Trophoblast cell (in vitro differentiated cells and primary cell): ENCODE data around the gene U2AF2.

Experiments
- DNase-seq, 2 donors: peaks; one replicate each; pipeline ENCODE4 v3.0.0-alpha.2; 2016
- H2AFZ ChIP-seq: 2 replicates; pipeline ENCODE4 v1.6.1; 2013; ENCODE audit warnings: low read length, moderate library complexity, mild to moderate bottlenecking; ENCODE audit not compliant: insufficient read depth, poor library complexity
- H2AK5ac ChIP-seq: 2 replicates; pipeline ENCODE4 v1.6.1; 2013; ENCODE audit warnings: mild to moderate bottlenecking, low read length
- H2BK120ac ChIP-seq: 2 replicates; pipeline ENCODE4 v1.6.1; 2013; ENCODE audit warnings: low read length, mild to moderate bottlenecking, moderate library complexity; ENCODE audit not compliant: insufficient read depth, poor library complexity
- H2BK12ac ChIP-seq: 2 replicates; pipeline ENCODE4 v1.6.1; 2013; ENCODE audit warnings: mild to moderate bottlenecking, low read length, moderate library complexity
- H2BK5ac ChIP-seq: 2 replicates; pipeline ENCODE4 v1.6.1; 2013; ENCODE audit warnings: low read length, low read depth, moderate library complexity, mild to moderate bottlenecking; ENCODE audit not compliant: poor library complexity
- H3K14ac ChIP-seq: 2 replicates; pipeline ENCODE4 v1.6.1; 2013; ENCODE audit warnings: mild to moderate bottlenecking, low read length
- H3K18ac ChIP-seq: 2 replicates; pipeline ENCODE4 v1.6.1; 2013; ENCODE audit warnings: mild to moderate bottlenecking, low read length
- H3K23ac ChIP-seq: 2 replicates; pipeline ENCODE4 v1.6.1; 2013; ENCODE audit warnings: low read length
- H3K27ac ChIP-seq: 2 replicates; pipeline ENCODE4 v1.5.1; 2013; ENCODE audit warnings: low read depth, mild to moderate bottlenecking, inconsistent platforms, low read length, moderate library complexity
- H3K27me3 ChIP-seq: 2 replicates; pipeline ENCODE4 v1.6.1; 2013; ENCODE audit warnings: inconsistent platforms, mild to moderate bottlenecking, low read length, moderate library complexity; ENCODE audit not compliant: insufficient read depth
- H3K36me3 ChIP-seq, 2 experiments: 1 replicate in 1 of 2; 2 replicates in 1 of 2; pipeline ENCODE4 v1.6.1; 2013; ENCODE audit warnings: low read length in 2 of 2, mild to moderate bottlenecking in 2 of 2, moderate library complexity in 1 of 2; ENCODE audit not compliant: insufficient read depth in 2 of 2, control insufficient read depth in 1 of 2
- H3K4ac ChIP-seq: 2 replicates; pipeline ENCODE4 v1.6.1; 2013; ENCODE audit warnings: low read depth, mild to moderate bottlenecking, low read length, moderate library complexity
- H3K4me1 ChIP-seq, 2 experiments: 1 replicate in 1 of 2; 2 replicates in 1 of 2; pipeline ENCODE4 v1.6.1; 2013; ENCODE audit warnings: low read length in 2 of 2, mild to moderate bottlenecking in 2 of 2, moderate library complexity in 1 of 2; ENCODE audit not compliant: insufficient read depth in 2 of 2, control insufficient read depth in 1 of 2
- H3K4me2 ChIP-seq: 2 replicates; pipeline ENCODE4 v1.6.1; 2013; ENCODE audit warnings: inconsistent platforms, mild to moderate bottlenecking, low read length, moderate library complexity
- H3K4me3 ChIP-seq: 2 replicates; pipeline ENCODE4 v1.5.1; 2013; ENCODE audit warnings: mild to moderate bottlenecking, low read depth, low read length, inconsistent platforms
- H3K79me1 ChIP-seq: one replicate; pipeline ENCODE4 v1.6.1; 2013; ENCODE audit warnings: low read length
- H3K79me2 ChIP-seq: 2 replicates; pipeline ENCODE4 v1.6.1; 2013; ENCODE audit warnings: low read length, mild to moderate bottlenecking; ENCODE audit not compliant: control insufficient read depth, insufficient read depth, poor library complexity
- H3K9ac ChIP-seq: 2 replicates; pipeline ENCODE4 v1.6.1; 2013; ENCODE audit warnings: mild to moderate bottlenecking, low read length
- H3K9me3 ChIP-seq: 2 replicates; pipeline ENCODE4 v1.6.1; 2013; ENCODE audit warnings: low read depth, mild to moderate bottlenecking, control low read depth, inconsistent platforms, low read length; ENCODE audit not compliant: insufficient read depth
- H4K12ac ChIP-seq: 2 replicates; pipeline ENCODE4 v1.6.1; 2013; ENCODE audit warnings: low read depth, mild to moderate bottlenecking, low read length, moderate library complexity
- H4K8ac ChIP-seq: 2 replicates; pipeline ENCODE4 v1.6.1; 2013; ENCODE audit warnings: low read depth, mild to moderate bottlenecking, low read length, moderate library complexity
- H4K91ac ChIP-seq: one replicate; pipeline ENCODE4 v1.6.1; 2013; ENCODE audit warnings: low read depth, mild to moderate bottlenecking, low read length, moderate library complexity
- WGBS: extraction: QIAGEN DNeasy Blood & Tissue Kit; methylation state at CpG from one replicate; pipeline ENCODE4 v1.1.7; 2013; ENCODE audit warnings: missing lambda C conversion rate; ENCODE audit not compliant: insufficient read length, insufficient coverage; ENCODE audit errors: extremely low coverage; 5-methylcytosine and 5-hydroxymethylcytosine counted together

The U2AF2 gene

DNA sequence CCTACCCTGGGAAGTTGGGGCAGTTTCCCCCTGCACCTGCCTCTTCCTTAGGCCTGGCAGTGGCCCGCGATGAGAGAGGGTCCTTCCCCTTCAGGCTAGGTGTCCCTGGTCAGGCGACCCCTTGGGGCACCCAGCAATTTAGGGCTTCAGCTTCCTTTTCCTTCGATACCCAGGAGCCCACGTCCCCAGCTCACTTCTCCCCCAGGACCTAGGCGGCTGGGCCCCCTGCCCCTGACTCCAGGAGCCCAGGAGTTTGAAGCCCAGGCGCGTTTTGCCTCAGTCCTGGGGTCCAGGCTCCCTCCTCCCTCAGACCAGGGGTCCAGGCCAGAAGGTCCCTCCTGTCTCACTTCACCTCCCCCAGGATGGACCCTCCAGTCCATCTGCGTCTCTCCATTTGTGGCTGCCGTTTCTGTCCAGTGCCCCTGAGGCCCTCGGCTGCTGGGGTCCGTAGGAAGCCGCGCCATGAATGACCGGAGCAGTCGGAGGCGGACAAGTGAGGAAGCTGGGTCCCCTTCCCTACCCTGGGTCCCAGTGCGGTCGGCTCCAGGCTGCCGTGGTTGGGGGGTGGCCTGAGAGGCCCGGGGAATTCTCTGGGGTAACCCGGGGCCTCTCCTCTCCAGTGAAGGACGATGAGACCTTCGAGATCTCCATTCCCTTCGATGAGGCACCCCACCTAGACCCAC, 6.1 kb upstream of the U2AF2 start:
- Histone ChIP-seq H3K4me2 (peak overlapping the region; percentile 92), H3K36me3 (peaks cover 31 to 32% of the 10 kb centered on the region in 2 experiments), H3K18ac (peak overlapping the region; percentile 98), H4K12ac (peak overlapping the region; percentile 79), H4K91ac (peak overlapping the region; percentile 93), H3K14ac (peak overlapping the region; percentile 90), H3K79me2 (peaks cover 15% of the 10 kb centered on the region), H4K8ac (peak overlapping the region; percentile 85), H3K23ac (no peak overlapping the region), H3K27ac (no peak overlapping the region), H3K9me3 (no peaks in the 10 kb centered on the region), H3K27me3 (no peaks in the 10 kb centered on the region), H2AFZ (peak overlapping the region; percentile 12), H2BK12ac (peak overlapping the region; percentile 15), H3K4me3 (peak overlapping the region; percentile 93), H2BK5ac (no peak overlapping the region), H3K4ac (peak overlapping the region; percentile 67), H2AK5ac (peak overlapping the region; percentile 43), H3K9ac (peak overlapping the region; percentile 97), H2BK120ac (peak overlapping the region; percentile 89), H3K79me1 (peaks cover 13% of the 10 kb centered on the region), H3K4me1 (peaks cover 5 to 15% of the 10 kb centered on the region in 2 experiments)
- WGBS: no CpG with 5 or more reads among the region's 25 CpGs
- DNase-seq: no peak

DNA sequence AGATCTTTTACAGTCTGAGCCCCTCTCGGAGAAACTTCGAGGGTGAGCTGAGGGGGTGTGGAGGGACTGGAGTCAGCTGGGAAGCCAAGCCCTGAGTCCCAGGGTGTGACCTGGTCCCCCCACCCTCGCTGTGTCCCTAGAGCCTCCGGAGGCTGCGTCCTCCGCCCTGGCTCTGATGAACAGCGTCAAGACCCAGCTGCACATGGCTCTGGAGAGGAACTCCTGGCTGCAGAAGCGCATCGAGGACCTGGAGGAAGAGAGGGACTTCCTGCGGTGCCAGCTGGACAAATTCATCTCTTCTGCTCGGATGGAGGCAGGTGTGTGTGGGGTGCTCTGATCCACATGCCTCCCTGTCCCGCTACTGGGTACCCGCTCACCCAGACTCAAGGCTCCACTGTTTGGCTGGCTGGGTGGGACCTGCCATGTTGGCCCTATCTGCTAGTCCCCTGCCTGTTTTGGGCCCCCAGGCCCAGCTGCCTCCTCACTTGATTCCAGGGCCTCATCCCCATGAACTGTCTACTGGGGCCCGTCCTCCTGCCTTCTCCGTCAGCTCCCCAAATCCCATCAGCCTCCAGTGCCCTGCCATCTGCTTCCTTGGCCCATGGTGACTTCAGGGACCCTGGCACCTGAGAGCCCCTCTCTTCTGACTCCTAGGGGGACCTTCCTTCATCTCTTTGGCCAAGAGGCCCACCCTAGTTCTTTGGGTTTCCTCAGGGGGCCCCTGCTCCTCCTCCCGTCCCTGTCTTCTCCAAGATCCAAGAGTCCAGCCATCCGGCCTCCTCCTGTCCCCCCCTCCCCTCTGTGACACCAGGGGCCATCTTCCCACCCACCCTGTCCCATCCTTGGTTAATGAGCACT, 5.3 kb upstream of the U2AF2 start:
- Histone ChIP-seq H3K23ac (no peak overlapping the region), H2BK120ac (no peak overlapping the region), H2BK12ac (no peak overlapping the region), H3K27ac (no peak overlapping the region), H3K18ac (no peak overlapping the region), H3K4me1 (peaks cover 1 to 11% of the 10 kb centered on the region in 2 experiments), H2AK5ac (no peak overlapping the region), H4K8ac (no peak overlapping the region), H2AFZ (no peak overlapping the region), H3K79me1 (peaks cover 18% of the 10 kb centered on the region), H3K14ac (no peak overlapping the region), H3K4ac (no peak overlapping the region), H3K9ac (no peak overlapping the region), H3K36me3 (peaks cover 29 to 31% of the 10 kb centered on the region in 2 experiments), H3K4me2 (no peak overlapping the region), H4K12ac (no peak overlapping the region), H4K91ac (no peak overlapping the region), H3K27me3 (no peaks in the 10 kb centered on the region), H3K79me2 (peaks cover 12% of the 10 kb centered on the region), H3K9me3 (no peaks in the 10 kb centered on the region), H3K4me3 (no peak overlapping the region), H2BK5ac (no peak overlapping the region)
- no CpG with 5 or more reads among the region's 17 CpGs for WGBS
- DNase-seq: no peak

DNA sequence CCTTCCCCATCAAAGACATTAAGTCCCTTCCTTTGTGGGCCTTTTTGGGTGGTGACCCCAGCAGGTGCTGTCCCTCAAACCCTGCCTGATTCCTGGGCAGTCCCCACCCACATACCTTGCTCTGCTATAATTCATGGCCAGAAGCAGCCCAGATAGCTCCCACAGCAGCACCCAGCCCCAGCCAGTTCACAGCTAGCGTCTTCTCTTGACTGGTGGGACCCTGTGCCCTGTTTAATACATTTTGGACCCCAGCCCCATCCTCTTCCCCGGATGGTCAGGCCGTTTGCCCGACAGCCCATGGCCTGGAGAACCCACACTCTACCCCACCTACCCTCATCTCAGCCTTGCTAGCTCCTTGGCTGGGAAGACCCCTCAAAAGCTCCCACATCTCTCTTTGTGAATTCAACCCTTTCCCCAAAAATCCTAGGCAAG, 4.7 kb upstream of the U2AF2 start:
- WGBS: no CpG with 5 or more reads among the region's 4 CpGs
- H3K4me1 ChIP-seq: peaks cover 0 to 8% of the 10 kb centered on the region in 2 experiments
- no peak for DNase-seq
- no peak overlapping the region for H3K27ac ChIP-seq
- H4K8ac ChIP-seq: no peak overlapping the region
- H2AFZ ChIP-seq: no peak overlapping the region
- H3K27me3 ChIP-seq: no peaks in the 10 kb centered on the region
- H4K91ac ChIP-seq: no peak overlapping the region
- H3K4me2 ChIP-seq: no peak overlapping the region
- no peak overlapping the region for H2BK12ac ChIP-seq
- H4K12ac ChIP-seq: no peak overlapping the region
- no peak overlapping the region for H2BK5ac ChIP-seq
- H3K79me2 ChIP-seq: peaks cover 15% of the 10 kb centered on the region
- H3K9me3 ChIP-seq: no peaks in the 10 kb centered on the region
- peaks cover 23 to 24% of the 10 kb centered on the region in 2 experiments for H3K36me3 ChIP-seq
- H3K4me3 ChIP-seq: no peak overlapping the region
- no peak overlapping the region for H3K4ac ChIP-seq
- peaks cover 22% of the 10 kb centered on the region for H3K79me1 ChIP-seq
- H2AK5ac ChIP-seq: no peak overlapping the region
- H3K9ac ChIP-seq: no peak overlapping the region
- no peak overlapping the region for H3K14ac ChIP-seq
- no peak overlapping the region for H3K18ac ChIP-seq
- no peak overlapping the region for H2BK120ac ChIP-seq
- H3K23ac ChIP-seq: no peak overlapping the region

DNA sequence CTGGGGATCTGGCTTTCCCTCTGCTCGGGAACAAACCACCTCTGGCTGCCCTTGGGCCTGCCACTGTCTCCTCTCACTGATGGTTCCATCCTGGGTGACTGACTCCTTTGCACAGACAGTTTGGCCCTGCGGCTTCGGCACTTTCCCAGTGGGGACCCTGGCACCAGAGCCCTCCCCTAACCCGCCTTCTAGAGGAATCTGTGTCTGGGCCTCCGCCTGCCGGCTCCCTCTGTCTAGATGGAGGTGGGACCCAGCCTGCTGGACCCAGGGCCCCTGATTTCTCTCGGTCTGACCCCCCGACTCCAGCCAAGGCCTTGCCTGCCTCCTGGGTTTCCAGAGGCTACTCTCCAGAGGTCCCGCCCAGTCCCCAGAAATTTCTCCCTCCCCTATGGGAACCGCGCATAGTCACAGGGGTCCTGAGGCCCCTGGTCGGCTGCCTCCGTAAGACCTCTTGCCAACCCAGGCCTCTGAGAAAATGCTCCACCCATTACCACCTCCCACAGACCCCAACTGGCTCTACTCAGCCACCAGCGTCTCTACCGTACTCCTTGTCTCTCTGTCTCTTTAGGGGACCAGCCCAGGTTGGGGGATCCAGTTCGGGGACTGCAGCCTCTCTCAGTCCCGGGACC, 4.1 kb upstream of the U2AF2 start:
- DNase-seq: no peak
- Histone ChIP-seq H3K9ac (no peak overlapping the region), H2BK120ac (no peak overlapping the region), H3K79me2 (peaks cover 21% of the 10 kb centered on the region), H2AFZ (no peak overlapping the region), H3K14ac (no peak overlapping the region), H3K18ac (no peak overlapping the region), H3K27ac (no peak overlapping the region), H3K4me1 (peaks cover 0 to 8% of the 10 kb centered on the region in 2 experiments), H3K23ac (no peak overlapping the region), H4K8ac (no peak overlapping the region), H3K79me1 (peaks cover 25% of the 10 kb centered on the region), H2AK5ac (no peak overlapping the region), H3K9me3 (no peaks in the 10 kb centered on the region), H3K27me3 (no peaks in the 10 kb centered on the region), H2BK5ac (no peak overlapping the region), H4K91ac (no peak overlapping the region), H3K36me3 (peaks cover 18 to 20% of the 10 kb centered on the region in 2 experiments), H4K12ac (no peak overlapping the region), H3K4ac (no peak overlapping the region), H3K4me3 (no peak overlapping the region), H3K4me2 (no peak overlapping the region), H2BK12ac (no peak overlapping the region)
- WGBS: no CpG with 5 or more reads among the region's 17 CpGs
